ENCODE measurements around the gene TMPRSS11F.
"Not testable (repeated sequence)": the region's sequence is repeated elsewhere in the genome, so short reads cannot be mapped to it uniquely, and the experiment has no call there.

Gene TMPRSS11F

DNA sequence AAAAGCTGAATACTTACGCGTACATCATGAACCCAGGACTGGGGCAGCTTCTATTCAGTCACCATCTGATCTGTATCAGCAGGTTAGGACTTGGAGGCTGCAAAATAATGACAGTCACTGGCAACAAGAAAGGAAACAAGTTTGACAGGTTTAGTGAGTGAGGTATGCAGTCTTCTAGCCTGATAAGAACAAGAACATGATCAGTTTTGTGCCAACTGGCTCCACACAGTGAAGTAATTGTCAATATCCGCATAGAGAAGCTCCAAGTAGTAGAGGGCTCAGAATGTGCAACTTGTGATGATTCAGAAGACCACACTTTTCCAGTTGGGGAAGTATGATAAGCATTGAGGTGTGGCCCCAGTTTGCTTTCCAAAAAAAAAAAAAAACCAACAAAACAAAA lies at the start of gene TMPRSS11F:
TMPRSS11F (minus strand) TSS at position 77 of the 400 bp plus-strand sequence; CDS start at position 28, 49 bp downstream.
- TF ChIP-seq, protein P1, sequence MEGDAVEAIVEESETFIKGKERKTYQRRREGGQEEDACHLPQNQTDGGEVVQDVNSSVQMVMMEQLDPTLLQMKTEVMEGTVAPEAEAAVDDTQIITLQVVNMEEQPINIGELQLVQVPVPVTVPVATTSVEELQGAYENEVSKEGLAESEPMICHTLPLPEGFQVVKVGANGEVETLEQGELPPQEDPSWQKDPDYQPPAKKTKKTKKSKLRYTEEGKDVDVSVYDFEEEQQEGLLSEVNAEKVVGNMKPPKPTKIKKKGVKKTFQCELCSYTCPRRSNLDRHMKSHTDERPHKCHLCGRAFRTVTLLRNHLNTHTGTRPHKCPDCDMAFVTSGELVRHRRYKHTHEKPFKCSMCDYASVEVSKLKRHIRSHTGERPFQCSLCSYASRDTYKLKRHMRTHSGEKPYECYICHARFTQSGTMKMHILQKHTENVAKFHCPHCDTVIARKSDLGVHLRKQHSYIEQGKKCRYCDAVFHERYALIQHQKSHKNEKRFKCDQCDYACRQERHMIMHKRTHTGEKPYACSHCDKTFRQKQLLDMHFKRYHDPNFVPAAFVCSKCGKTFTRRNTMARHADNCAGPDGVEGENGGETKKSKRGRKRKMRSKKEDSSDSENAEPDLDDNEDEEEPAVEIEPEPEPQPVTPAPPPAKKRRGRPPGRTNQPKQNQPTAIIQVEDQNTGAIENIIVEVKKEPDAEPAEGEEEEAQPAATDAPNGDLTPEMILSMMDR (conservative IDR thresholded peaks at IDR 0.05; ENCODE audit: low read depth, low read length), result no peak
- no peak for DNase-seq (ENCODE audit: low read depth)

DNA sequence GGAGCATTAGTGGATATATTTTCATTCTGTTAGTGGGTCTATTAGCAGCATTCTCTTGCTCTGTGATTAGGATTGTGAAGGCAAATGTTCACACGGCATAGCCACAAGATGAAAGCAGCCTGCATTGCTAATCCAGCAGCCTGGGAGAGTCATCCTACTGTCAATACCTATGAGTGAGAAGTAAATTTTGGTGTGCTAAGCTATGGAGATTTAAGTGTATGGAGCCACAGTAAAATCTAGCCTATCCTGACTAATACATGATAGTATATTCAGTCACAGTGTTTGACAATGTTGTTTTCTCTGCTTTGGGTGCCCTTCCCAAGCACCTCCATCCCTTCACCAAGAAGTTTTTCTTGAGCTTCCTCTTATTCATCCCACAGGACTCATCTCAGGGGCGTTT lies 47.2 kb upstream of the TMPRSS11F start:
- DNase-seq (ENCODE audit: low read depth), result no peak
- TF ChIP-seq, protein P1 (conservative IDR thresholded peaks at IDR 0.05; ENCODE audit: low read depth, low read length), result no peak
- H3K4me3 ChIP-seq (ENCODE audit: low read length), result no peak overlapping the region

More for the DNA sequence above, at the start of gene TMPRSS11F:
- no peak within 1 kb of the TSS for H3K4me3 ChIP-seq (ENCODE audit: low read length)

DNA sequence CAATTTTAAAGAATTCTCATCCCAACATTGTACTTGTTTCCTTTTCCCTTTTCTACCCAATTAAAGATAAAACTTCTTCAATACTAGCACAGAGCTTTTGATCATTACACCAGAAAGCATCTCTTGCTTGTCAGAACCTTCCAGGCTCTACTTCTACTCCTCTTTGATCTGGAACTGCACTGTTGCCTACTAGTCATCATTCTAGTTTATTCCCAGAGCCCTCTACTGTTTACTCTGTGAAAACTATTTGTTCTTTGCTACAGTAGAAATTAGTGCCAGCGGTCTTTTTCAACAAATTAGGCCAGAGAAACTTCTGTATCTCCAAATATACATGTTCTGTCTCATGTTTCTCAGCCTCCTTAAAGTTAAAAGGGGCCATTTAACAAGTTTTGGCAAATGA lies 46.8 kb upstream of the TMPRSS11F start:
- no peak overlapping the region for H3K4me3 ChIP-seq (ENCODE audit: low read length)
- DNase-seq (ENCODE audit: low read depth), result no peak
- TF ChIP-seq, protein P1 (conservative IDR thresholded peaks at IDR 0.05; ENCODE audit: low read depth, low read length), result no peak

DNA sequence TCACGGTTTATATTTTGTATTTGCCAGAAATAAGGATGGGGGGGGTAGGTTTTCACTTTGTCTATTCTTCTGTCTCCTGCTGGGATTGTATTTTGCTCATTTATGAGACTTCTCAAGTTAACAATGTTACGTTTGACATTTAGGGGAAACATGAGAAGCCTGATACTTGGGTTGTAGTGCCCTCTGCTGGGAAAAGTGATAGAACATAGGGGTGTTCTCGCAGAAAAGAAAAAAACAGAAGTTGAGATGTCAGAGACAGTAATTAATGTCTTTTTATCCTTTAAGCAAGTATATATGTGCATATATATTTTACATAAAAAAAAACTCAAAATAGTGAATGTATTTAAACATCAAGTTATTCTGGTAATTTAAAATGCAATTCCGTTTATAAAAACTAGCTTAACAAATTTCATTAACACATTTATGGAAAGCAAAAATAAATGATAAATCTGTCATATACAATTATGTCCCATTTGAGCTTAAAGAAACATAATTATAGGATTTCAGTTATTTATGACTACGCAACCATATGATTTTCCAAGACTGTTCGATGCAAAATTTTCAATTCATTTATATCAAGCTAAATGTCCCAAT lies 46.0 kb upstream of the TMPRSS11F start:
- peak; percentile 17 for DNase-seq (ENCODE audit: low read depth)
- TF ChIP-seq, protein P1 (conservative IDR thresholded peaks at IDR 0.05; ENCODE audit: low read depth, low read length), result peak; percentile 75
- no peak overlapping the region for H3K4me3 ChIP-seq (ENCODE audit: low read length)

DNA sequence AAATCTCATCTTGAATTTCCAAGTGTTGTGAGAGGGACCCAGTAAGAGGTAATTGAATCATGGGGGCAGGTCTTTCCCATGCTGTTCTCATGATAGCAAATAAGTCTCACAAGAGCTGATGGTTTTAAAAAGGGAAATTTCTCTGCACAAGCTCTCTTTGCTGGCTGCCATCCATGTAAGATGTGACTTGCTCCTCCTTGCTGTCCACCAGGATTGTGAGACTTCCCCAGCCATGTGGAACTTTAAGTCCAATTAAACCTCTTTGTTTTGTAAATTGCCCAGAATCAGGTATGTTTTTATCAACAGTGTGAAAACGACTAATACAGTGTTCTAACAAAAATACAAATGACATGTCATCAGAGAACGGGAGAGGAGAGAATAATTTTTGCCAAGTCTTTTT lies 44.7 kb upstream of the TMPRSS11F start:
- not testable (repeated sequence) for DNase-seq (ENCODE audit: low read depth); H3K4me3 ChIP-seq (ENCODE audit: low read length)

DNA sequence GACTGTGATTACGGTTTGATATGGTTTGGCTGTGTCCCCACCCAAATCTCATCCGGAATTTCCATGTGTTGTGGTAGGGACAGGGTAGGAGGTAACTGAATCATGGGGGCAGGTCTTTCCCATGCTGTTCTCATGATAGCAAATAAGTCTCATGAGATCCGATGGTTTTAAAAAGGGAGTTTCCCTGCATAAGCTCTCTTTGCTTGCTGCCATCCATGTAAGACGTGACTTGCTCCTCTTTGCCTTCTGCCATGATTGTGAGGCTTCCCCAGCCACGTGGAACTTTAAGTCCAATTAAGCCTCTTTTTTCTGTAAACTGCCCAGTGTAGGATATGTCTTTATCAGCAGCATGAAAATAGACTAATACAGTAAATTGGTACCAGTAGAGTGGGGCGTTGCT lies 42.5 kb upstream of the TMPRSS11F start:
- not testable (repeated sequence) for H3K4me3 ChIP-seq (ENCODE audit: low read length)

DNA sequence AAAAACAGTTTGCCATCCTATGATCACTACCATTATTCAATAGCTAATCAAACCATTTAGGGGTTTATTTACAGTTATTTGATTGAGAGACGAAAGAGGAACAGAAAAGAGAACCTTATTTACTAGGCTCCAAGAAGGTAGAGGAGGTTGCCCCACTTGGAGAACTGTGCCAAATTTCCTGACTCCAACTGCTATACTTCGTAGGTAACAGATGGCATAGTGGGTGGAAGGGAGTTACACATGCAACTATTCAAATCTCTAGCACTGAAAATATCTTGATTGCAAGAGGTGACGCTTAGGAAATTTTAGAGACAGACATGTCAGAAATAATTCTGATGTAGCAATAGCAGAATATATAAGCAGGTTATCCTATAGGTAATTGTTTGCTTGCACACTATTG lies 38.0 kb upstream of the TMPRSS11F start:
- DNase-seq (ENCODE audit: low read depth), result no peak
- H3K4me3 ChIP-seq (ENCODE audit: low read length), result no peak overlapping the region
- TF ChIP-seq, protein P1 (conservative IDR thresholded peaks at IDR 0.05; ENCODE audit: low read depth, low read length), result no peak

More for the DNA sequence above, 42.5 kb upstream of the TMPRSS11F start:
- not testable (repeated sequence) for DNase-seq (ENCODE audit: low read depth)

DNA sequence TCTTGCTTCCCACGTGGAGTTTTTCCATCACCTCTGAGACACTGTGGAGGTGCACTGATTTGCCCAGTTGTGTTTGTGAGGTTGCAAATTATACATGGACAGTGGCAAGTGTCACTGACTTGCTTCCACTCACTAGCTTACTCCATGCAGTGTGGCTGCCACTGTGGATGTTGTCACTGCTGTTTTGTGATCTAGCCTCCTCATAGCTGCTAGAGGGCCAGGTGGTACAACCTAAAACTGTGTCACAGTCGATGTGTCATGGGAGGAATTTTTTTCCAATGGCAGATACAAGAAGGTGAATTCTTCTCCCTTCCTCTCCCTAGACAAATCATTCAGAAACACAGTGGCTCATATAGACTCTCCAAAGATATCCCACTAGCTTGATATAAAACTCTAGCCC lies 37.5 kb upstream of the TMPRSS11F start:
- DNase-seq (ENCODE audit: low read depth), result no peak
- TF ChIP-seq, protein P1 (conservative IDR thresholded peaks at IDR 0.05; ENCODE audit: low read depth, low read length), result no peak
- H3K4me3 ChIP-seq (ENCODE audit: low read length), result no peak overlapping the region

Data from retinal pigment epithelial cell (primary cell).